HG02938 (cell line): ENCODE results near the gene FAM81A.
"Not testable (repeated sequence)": the region's sequence is repeated elsewhere in the genome, so short reads cannot be mapped to it uniquely, and the experiment has no call there.

Source experiments
- ATAC-seq: cut with Tn5 transposase; IDR thresholded peaks from one replicate; pipeline ENCODE4 v1.9.1; 2021; ENCODE audit warnings: mild to moderate bottlenecking, moderate library complexity; ENCODE audit not compliant: unreplicated experiment

FAM81A gene

GRCh38 chr15:59420986-59421618 is 16.9 kb upstream of the FAM81A start:
- no peak for ATAC-seq

GRCh38 chr15:59424616-59425015 is 13.4 kb upstream of the FAM81A start:
- ATAC-seq: no peak

GRCh38 chr15:59428898-59429297 is 9.1 kb upstream of the FAM81A start:
- ATAC-seq: not testable (repeated sequence)

- ATAC-seq: no peak
These were observed 5.6 kb upstream of the FAM81A start for GRCh38 chr15:59432389-59432788.

- ATAC-seq: no peak
These were observed 3.5 kb upstream of the FAM81A start for GRCh38 chr15:59434481-59434880.

- no peak for ATAC-seq
These were observed 1.2 kb upstream of the FAM81A start for GRCh38 chr15:59436774-59437141.

- ATAC-seq: no peak
These were observed 707 bp upstream of the FAM81A start for GRCh38 chr15:59437142-59437816.

GRCh38 chr15:59438625-59439290 is 772 bp downstream of the FAM81A start:
- ATAC-seq: no peak

GRCh38 chr15:59439576-59439975 is 1.6 kb downstream of the FAM81A start:
- no peak for ATAC-seq

- ATAC-seq: no peak
These were observed 5.5 kb downstream of the FAM81A start for GRCh38 chr15:59443341-59444072.

- no peak for ATAC-seq
These were observed 6.3 kb downstream of the FAM81A start for GRCh38 chr15:59444081-59444835.

- no peak for ATAC-seq
These were observed 7.1 kb downstream of the FAM81A start for GRCh38 chr15:59444980-59445545.

GRCh38 chr15:59446232-59446957 is 8.4 kb downstream of the FAM81A start:
- ATAC-seq: no peak

- ATAC-seq: no peak
These were observed 9.4 kb downstream of the FAM81A start for GRCh38 chr15:59447367-59447766.

GRCh38 chr15:59448871-59449270 is 10.9 kb downstream of the FAM81A start:
- ATAC-seq: no peak

GRCh38 chr15:59453474-59454215 is 15.7 kb downstream of the FAM81A start:
- ATAC-seq: no peak

GRCh38 chr15:59456114-59456513 is 18.1 kb downstream of the FAM81A start:
- ATAC-seq: no peak

- ATAC-seq: no peak
These were observed 19.1 kb downstream of the FAM81A start for GRCh38 chr15:59457103-59457502.

- no peak for ATAC-seq
These were observed 23.5 kb downstream of the FAM81A start for GRCh38 chr15:59461521-59461920.
